Gastroesophageal sphincter (tissue), 4 donors: ENCODE data around the gene CNN2. TPM values are rescaled to one million over a fixed set of nuclear protein-coding genes. Genes with fewer than 3 reads are reported as not detected.
A peak's percentile ranks its signal among the peaks of the same experiment; 100 is the strongest.

Experiments
- ATAC-seq: fragments of 150-250 bp; one replicate; pipeline ENCODE4 v1.9.1; 2016; ENCODE audit warnings: mild to moderate bottlenecking, moderate library complexity
- H3K27ac ChIP-seq, 4 donors: fragments of 200-600 bp; sonication (generic) in 3 of 4; 1 replicate in 3 of 4; 2 replicates in 1 of 4; pipeline ENCODE4 v1.5.1; 2016 to 2019
- H3K27me3 ChIP-seq: fragments of 200-600 bp; sonication (generic); one replicate; pipeline ENCODE4 v1.5.1; 2019
- H3K36me3 ChIP-seq, 2 donors: fragments of 200-600 bp; sonication (generic); one replicate each; pipeline ENCODE4 v1.5.1; 2019; ENCODE audit warnings: control low read depth in 1 of 2
- H3K4me1 ChIP-seq, 3 donors: fragments of 200-600 bp; sonication (generic); 1 replicate in 2 of 3; 2 replicates in 1 of 3; pipeline ENCODE4 v1.5.1; 2016 to 2019; ENCODE audit warnings: control low read depth in 2 of 3
- H3K4me3 ChIP-seq, 2 donors: fragments of 200-600 bp; sonication (generic); one replicate each; pipeline ENCODE4 v1.5.1; 2019; ENCODE audit warnings: mild to moderate bottlenecking in 1 of 2, moderate library complexity in 1 of 2
- H3K9me3 ChIP-seq, 3 donors: fragments of 200-600 bp; sonication (generic); one replicate each; pipeline ENCODE4 v1.5.1; 2017 to 2019; ENCODE audit warnings: control low read depth in 2 of 3
- CTCF ChIP-seq, 4 experiments: fragments of 200-600 bp in 2 of 4; fragments of 450-650 bp in 2 of 4; sonication (generic) in 1 of 4; IDR thresholded peaks; one replicate each; pipeline ENCODE4 v1.5.1; 2017 to 2019; ENCODE audit warnings: antibody characterized with exemption in 4 of 4, mild to moderate bottlenecking in 2 of 4, moderate library complexity in 2 of 4
- EP300 ChIP-seq: sonication (generic); formaldehyde crosslinking; IDR thresholded peaks from one replicate; pipeline ENCODE4 v1.6.1; 2017; ENCODE audit warnings: antibody characterized with exemption, mild to moderate bottlenecking
- POLR2A ChIP-seq, 2 donors: fragments of 450-650 bp; IDR thresholded peaks; one replicate each; pipeline ENCODE4 v1.6.1; 2017; ENCODE audit warnings: antibody characterized with exemption in 2 of 2, mild to moderate bottlenecking in 2 of 2, moderate library complexity in 1 of 2
- POLR2AphosphoS5 ChIP-seq: sonication (generic); formaldehyde crosslinking; IDR thresholded peaks from one replicate; pipeline ENCODE4 v1.6.1; 2017; ENCODE audit warnings: antibody characterized with exemption
- WGBS, 2 donors: methylation state at CpG; one replicate each; pipeline ENCODE4 v1.1.5; 2018; ENCODE audit warnings: low coverage in 1 of 2; 5-methylcytosine and 5-hydroxymethylcytosine counted together
- total RNA-seq, 4 donors: library from RNA; depleted of rRNA; stranded (reverse); fragments of >200 nt; gene quantifications; one replicate each; pipeline ENCODE4 v1.1.0, GENCODE V29; 2016

Gene CNN2
- total RNA-seq, 4 donors from 2014 or later, result 52.9 to 103 (median 75.2) TPM

GRCh38 chr19:1011831-1012333 is 14.5 kb upstream of the CNN2 start:
- Histone ChIP-seq H3K9me3 (no peaks in the 10 kb centered on the region), H3K4me3 (no peak overlapping the region), H3K27me3 (no peaks in the 10 kb centered on the region), H3K27ac (no peak overlapping the region), H3K4me1 (peaks cover 0 to 37% (median 19%) of the 10 kb centered on the region in 3 donors), H3K36me3 (peaks cover 0 to 71% of the 10 kb centered on the region in 2 donors)
- whole genome bisulfite sequencing, 2 donors, result 70 to 100% methylated on average over 1 to 6 of the region's 36 CpGs
- no peak for ATAC-seq
- TF ChIP-seq POLR2AphosphoS5 (no peak), EP300 (no peak), CTCF (IDR thresholded peaks at IDR 0.05) (no peak), POLR2A (IDR thresholded peaks at IDR 0.05) (no peak)

GRCh38 chr19:1012334-1012733 is 14.1 kb upstream of the CNN2 start:
- no peak for TF ChIP-seq EP300
- TF ChIP-seq POLR2A (IDR thresholded peaks at IDR 0.05), result no peak
- no peak for TF ChIP-seq POLR2AphosphoS5
- no peak for ATAC-seq

GRCh38 chr19:1013218-1013617 is 13.2 kb upstream of the CNN2 start:
- Histone ChIP-seq H3K27ac (no peak overlapping the region), H3K4me3 (no peak overlapping the region), H3K36me3 (peaks cover 0 to 75% of the 10 kb centered on the region in 2 donors), H3K9me3 (no peaks in the 10 kb centered on the region), H3K27me3 (no peaks in the 10 kb centered on the region), H3K4me1 (peaks cover 0 to 50% (median 33%) of the 10 kb centered on the region in 3 donors)
- ATAC-seq, result no peak
- WGBS, 2 donors, result no CpG with 5 or more reads among the region's 10 CpGs
- no peak for TF ChIP-seq CTCF (IDR thresholded peaks at IDR 0.05)
- TF ChIP-seq POLR2A (IDR thresholded peaks at IDR 0.05), result no peak
- no peak for TF ChIP-seq POLR2AphosphoS5
- no peak for TF ChIP-seq EP300

More at GRCh38 chr19:1012334-1012733, 14.1 kb upstream of the CNN2 start:
- no CpG with 5 or more reads among the region's 18 CpGs for WGBS, 2 donors
- no peaks in the 10 kb centered on the region for H3K9me3 ChIP-seq
- H3K36me3 ChIP-seq, result peaks cover 0 to 71% of the 10 kb centered on the region in 2 donors
- H3K4me3 ChIP-seq, result no peak overlapping the region
- H3K4me1 ChIP-seq, result peaks cover 0 to 41% (median 24%) of the 10 kb centered on the region in 3 donors
- no peak overlapping the region for H3K27ac ChIP-seq
- H3K27me3 ChIP-seq, result no peaks in the 10 kb centered on the region

GRCh38 chr19:1014161-1015060 is 12.0 kb upstream of the CNN2 start:
- TF ChIP-seq POLR2A (IDR thresholded peaks at IDR 0.05), result peak in 1 of 2 donors; percentile 11
- no peak for TF ChIP-seq POLR2AphosphoS5
- TF ChIP-seq EP300, result no peak
- TF ChIP-seq CTCF (IDR thresholded peaks at IDR 0.05), result no peak
- no peaks in the 10 kb centered on the region for H3K9me3 ChIP-seq
- H3K27me3 ChIP-seq, result no peaks in the 10 kb centered on the region
- no peak overlapping the region for H3K4me3 ChIP-seq
- WGBS, 2 donors, result 95% methylated on average over 8 of the region's 49 CpGs; no CpG with 5 or more reads in 1 of the 2 donors
- H3K4me1 ChIP-seq, result peaks cover 0 to 62% (median 45%) of the 10 kb centered on the region in 3 donors
- no peak overlapping the region for H3K27ac ChIP-seq
- peaks cover 0 to 67% of the 10 kb centered on the region in 2 donors for H3K36me3 ChIP-seq
- ATAC-seq, result no peak

- no CpG with 5 or more reads among the region's 29 CpGs for WGBS, 2 donors
- no peak overlapping the region for H3K27ac ChIP-seq
These were observed 11.2 kb upstream of the CNN2 start for GRCh38 chr19:1015061-1015781.

More at GRCh38 chr19:1015061-1015781, 11.2 kb upstream of the CNN2 start:
- H3K9me3 ChIP-seq, result no peaks in the 10 kb centered on the region
- H3K4me1 ChIP-seq, result peaks cover 0 to 70% (median 49%) of the 10 kb centered on the region in 3 donors
- TF ChIP-seq POLR2A (IDR thresholded peaks at IDR 0.05), result no peak
- no peak for TF ChIP-seq EP300
- no peak for TF ChIP-seq CTCF (IDR thresholded peaks at IDR 0.05)
- TF ChIP-seq POLR2AphosphoS5, result no peak
- no peaks in the 10 kb centered on the region for H3K27me3 ChIP-seq
- H3K4me3 ChIP-seq, result no peak overlapping the region
- peaks cover 0 to 59% of the 10 kb centered on the region in 2 donors for H3K36me3 ChIP-seq
- ATAC-seq, result no peak
